HG03457 (cell line): Measurements from ENCODE around the gene N4BP2L2.
"Not testable (repeated sequence)": the region's sequence is repeated elsewhere in the genome, so short reads cannot be mapped to it uniquely, and the experiment has no call there.

Source experiments
- ATAC-seq: cut with Tn5 transposase; IDR thresholded peaks from one replicate; pipeline ENCODE4 v1.9.1; 2021; ENCODE audit warnings: moderate number of reproducible peaks; ENCODE audit not compliant: unreplicated experiment

The N4BP2L2 gene

GRCh38 chr13:32538621-32539246 is at the start of gene N4BP2L2:
Gene N4BP2L2 (minus strand): TSS chr13:32538795. CDS start chr13:32537027, 1,768 bp downstream.
- peak; percentile 92 for ATAC-seq

GRCh38 chr13:32587811-32588170 is 49.2 kb upstream of the N4BP2L2 start:
- no peak for ATAC-seq

- ATAC-seq, result peak; percentile 18
Measured at GRCh38 chr13:32587011-32587810, 48.6 kb upstream of the N4BP2L2 start.

- peak; percentile 83 for ATAC-seq
Measured at GRCh38 chr13:32586080-32586900, 47.7 kb upstream of the N4BP2L2 start, which contains the start of gene PDS5B. Gene PDS5B (plus strand): TSS chr13:32586452. CDS start chr13:32648773, 62,321 bp downstream.

- ATAC-seq, result no peak
Measured at GRCh38 chr13:32585550-32586079, 47.0 kb upstream of the N4BP2L2 start.

GRCh38 chr13:32582991-32583390 is 44.4 kb upstream of the N4BP2L2 start:
- no peak for ATAC-seq

- no peak for ATAC-seq
Measured at GRCh38 chr13:32582281-32582680, 43.7 kb upstream of the N4BP2L2 start.

- ATAC-seq, result no peak
Measured at GRCh38 chr13:32581177-32581786, 42.7 kb upstream of the N4BP2L2 start.

GRCh38 chr13:32577032-32577431 is 38.4 kb upstream of the N4BP2L2 start:
- no peak for ATAC-seq

GRCh38 chr13:32575687-32576086 is 37.1 kb upstream of the N4BP2L2 start:
- ATAC-seq, result not testable (repeated sequence)

- not testable (repeated sequence) for ATAC-seq
Measured at GRCh38 chr13:32560842-32561241, 22.2 kb upstream of the N4BP2L2 start.

- no peak for ATAC-seq
Measured at GRCh38 chr13:32555613-32556012, 17.0 kb upstream of the N4BP2L2 start.

GRCh38 chr13:32553720-32554119 is 15.1 kb upstream of the N4BP2L2 start:
- ATAC-seq, result no peak

GRCh38 chr13:32549788-32550187 is 11.2 kb upstream of the N4BP2L2 start:
- ATAC-seq, result no peak

GRCh38 chr13:32548837-32549236 is 10.2 kb upstream of the N4BP2L2 start:
- ATAC-seq, result no peak

GRCh38 chr13:32545083-32545482 is 6.5 kb upstream of the N4BP2L2 start:
- no peak for ATAC-seq

GRCh38 chr13:32542221-32542620 is 3.6 kb upstream of the N4BP2L2 start:
- ATAC-seq, result no peak

GRCh38 chr13:32538143-32538620 is 413 bp downstream of the N4BP2L2 start:
- ATAC-seq, result peak; percentile 63

GRCh38 chr13:32537580-32538142 is 934 bp downstream of the N4BP2L2 start:
- no peak for ATAC-seq

GRCh38 chr13:32535748-32536147 is 2.8 kb downstream of the N4BP2L2 start:
- no peak for ATAC-seq
